Left cardiac atrium (tissue), 4 donors: ENCODE measurements around the gene ARHGAP9. TPM values are rescaled to one million over a fixed set of nuclear protein-coding genes. Genes with fewer than 3 reads are reported as not detected.
"Not testable (repeated sequence)": the region's sequence is repeated elsewhere in the genome, so short reads cannot be mapped to it uniquely, and the experiment has no call there.

Experiments used
- ATAC-seq, 2 donors: fragments of 200-7000 bp; cut with Tn5 transposase; one replicate each; pipeline ENCODE4 v1.9.1; 2020; ENCODE audit warnings: mild to moderate bottlenecking in 2 of 2, moderate library complexity in 2 of 2
- DNase-seq: peaks from one replicate; pipeline ENCODE4 v3.0.0-alpha.2; 2020
- intact Hi-C, 2 donors: fragments of 100-400 bp; cut with DNase I; formaldehyde crosslinking; loops; one replicate each; pipeline versions ENCODE4 v1.14.1 to v1.15.1; 2022 to 2023
- total RNA-seq, 2 donors: library from RNA; stranded (reverse); fragmentation: NEBNext Ultra II Directional; extraction: Animal tissue kit (Norgen Biotek cat#: 25700); gene quantifications; one replicate each; pipeline ENCODE4 v1.2.1, GENCODE V29; 2021
- donor health status: DM: no; HTN: yes; CAD: no.
- donor health status: DM: no; HTN: yes; CAD: no; lungs with severe emphysema.
- donor health status: DM: yes; HTN: yes; CAD: no.
- donor health status: Dilated cardiomyopathy.

Gene ARHGAP9
- total RNA-seq, 2 donors from 2014 or later, result 8.0 to 15.2 TPM

GRCh38 chr12:57497223-57498131 lies 17.8 kb upstream of the ARHGAP9 start:
- intact Hi-C loops, result no loop called here
- DNase-seq (no peak), ATAC-seq (no peak)

- ATAC-seq (no peak), DNase-seq (no peak)
- intact Hi-C loops, result no loop called here
Observed at GRCh38 chr12:57496822-57497221, 17.2 kb upstream of the ARHGAP9 start.

GRCh38 chr12:57495051-57495701 lies 15.5 kb upstream of the ARHGAP9 start:
- not testable (repeated sequence) for DNase-seq, ATAC-seq

GRCh38 chr12:57491393-57492280 lies 12.0 kb upstream of the ARHGAP9 start:
- no peak for ATAC-seq
- intact Hi-C loops, result no loop called here
- no peak for DNase-seq

More at GRCh38 chr12:57495051-57495701, 15.5 kb upstream of the ARHGAP9 start:
- intact Hi-C loops, result not testable (repeated sequence)

- DNase-seq, result no peak
- ATAC-seq, result no peak
- intact Hi-C loops, result no loop called here
Observed at GRCh38 chr12:57490126-57490525, 10.5 kb upstream of the ARHGAP9 start.

GRCh38 chr12:57489157-57489641 lies 9.5 kb upstream of the ARHGAP9 start:
- ATAC-seq (no peak), DNase-seq (no peak)
- intact Hi-C loops, result no loop called here

- intact Hi-C loops, result no loop called here
- ATAC-seq, result peak in 1 of 2 donors; percentile 28
- no peak for DNase-seq
Observed at GRCh38 chr12:57488402-57489156, 8.9 kb upstream of the ARHGAP9 start.

- ATAC-seq (peak; percentile 98 to 99), DNase-seq (peak; percentile 97)
- intact Hi-C loops, result no loop called here
Observed at GRCh38 chr12:57487597-57488401, 8.1 kb upstream of the ARHGAP9 start, which contains the start of gene MARS1. MARS1 (plus strand) TSS chr12:57488068; CDS start chr12:57488091, 23 bp downstream.

GRCh38 chr12:57487055-57487596 lies 7.5 kb upstream of the ARHGAP9 start:
- intact Hi-C loops, result no loop called here
- ATAC-seq (no peak), DNase-seq (no peak)

- ATAC-seq (no peak), DNase-seq (no peak)
- intact Hi-C loops, result no loop called here
Observed at GRCh38 chr12:57485695-57486094, 6.0 kb upstream of the ARHGAP9 start.

GRCh38 chr12:57483466-57483865 lies 3.8 kb upstream of the ARHGAP9 start:
- no peak for DNase-seq
- intact Hi-C loops, result no loop called here
- no peak for ATAC-seq

GRCh38 chr12:57481671-57482070 lies 2.0 kb upstream of the ARHGAP9 start:
- ATAC-seq (no peak), DNase-seq (no peak)
- intact Hi-C loops, result no loop called here

- ATAC-seq, result no peak
- intact Hi-C loops, result no loop called here
- no peak for DNase-seq
Observed at GRCh38 chr12:57479043-57479375, 657 bp downstream of the ARHGAP9 start.

GRCh38 chr12:57477710-57478681 lies 1.7 kb downstream of the ARHGAP9 start:
- intact Hi-C loops, result no loop called here
- ATAC-seq (peak; percentile 16 to 56), DNase-seq (no peak)

GRCh38 chr12:57476993-57477709 lies 2.5 kb downstream of the ARHGAP9 start:
- intact Hi-C loops, result no loop called here
- DNase-seq (no peak), ATAC-seq (no peak)
